Mesendoderm (in vitro differentiated cells): Measurements from ENCODE around the gene SNX14. TPM values are rescaled to one million over a fixed set of nuclear protein-coding genes. Genes with fewer than 3 reads are reported as not detected.
A peak's percentile ranks its signal among the peaks of the same experiment; 100 is the strongest.

Source experiments
- DNase-seq: peaks from one replicate; pipeline ENCODE4 v3.0.0; 2013
- H2AK5ac ChIP-seq: 2 replicates; pipeline ENCODE4 v1.6.1; 2013; ENCODE audit warnings: low read length, inconsistent platforms
- H2BK120ac ChIP-seq: 2 replicates; pipeline ENCODE4 v1.6.1; 2013; ENCODE audit warnings: low read depth, mild to moderate bottlenecking, low read length, moderate library complexity, mixed read lengths
- H2BK15ac ChIP-seq: replicated peaks from 2 replicates; pipeline ENCODE4 v1.6.1; 2013; ENCODE audit warnings: low read depth, mild to moderate bottlenecking, moderate library complexity
- H2BK5ac ChIP-seq: 2 replicates; pipeline ENCODE4 v1.6.1; 2013; ENCODE audit warnings: low read length, inconsistent platforms
- H3K18ac ChIP-seq: 2 replicates; pipeline ENCODE4 v1.6.1; 2013; ENCODE audit warnings: mild to moderate bottlenecking, low read length, mixed read lengths
- H3K23ac ChIP-seq: one replicate; pipeline ENCODE4 v1.6.1; 2013; ENCODE audit warnings: low read length
- H3K27ac ChIP-seq: 2 replicates; pipeline ENCODE4 v1.5.1; 2013; ENCODE audit warnings: low read depth, mild to moderate bottlenecking, inconsistent platforms, low read length, moderate library complexity
- H3K27me3 ChIP-seq: 2 replicates; pipeline ENCODE4 v1.6.1; 2013; ENCODE audit warnings: low read length, control low read depth, mild to moderate bottlenecking, inconsistent platforms; ENCODE audit not compliant: insufficient read depth, poor library complexity
- H3K36me3 ChIP-seq: 2 replicates; pipeline ENCODE4 v1.6.1; 2013; ENCODE audit warnings: low read length, inconsistent platforms; ENCODE audit not compliant: control insufficient read depth, insufficient read depth
- H3K4ac ChIP-seq: one replicate; pipeline ENCODE4 v1.6.1; 2013; ENCODE audit warnings: low read depth, mild to moderate bottlenecking, low read length, moderate library complexity
- H3K4me1 ChIP-seq: 2 replicates; pipeline ENCODE4 v1.6.1; 2013; ENCODE audit warnings: low read depth, low read length, inconsistent platforms; ENCODE audit not compliant: control insufficient read depth
- H3K4me2 ChIP-seq: 2 replicates; pipeline ENCODE4 v1.6.1; 2013; ENCODE audit warnings: low read length
- H3K4me3 ChIP-seq: 2 replicates; pipeline ENCODE4 v1.5.1; 2013; ENCODE audit warnings: mild to moderate bottlenecking, low read length
- H3K56ac ChIP-seq: one replicate; pipeline ENCODE4 v1.6.1; 2013; ENCODE audit warnings: low read length
- H3K79me1 ChIP-seq: 2 replicates; pipeline ENCODE4 v1.6.1; 2013; ENCODE audit warnings: low read length, inconsistent platforms
- H3K79me2 ChIP-seq: 2 replicates; pipeline ENCODE4 v1.6.1; 2013; ENCODE audit warnings: mild to moderate bottlenecking, low read length; ENCODE audit not compliant: control insufficient read depth, insufficient read depth
- H3K9ac ChIP-seq: 2 replicates; pipeline ENCODE4 v1.6.1; 2013; ENCODE audit warnings: low read length, inconsistent platforms
- H4K5ac ChIP-seq: one replicate; pipeline ENCODE4 v1.6.1; 2013; ENCODE audit warnings: low read length
- H4K8ac ChIP-seq: one replicate; pipeline ENCODE4 v1.6.1; 2013; ENCODE audit warnings: low read depth, mild to moderate bottlenecking, control low read depth, low read length, moderate library complexity
- WGBS: extraction: QIAGEN DNeasy Blood & Tissue Kit; methylation state at CpG from one replicate; pipeline ENCODE4 v1.1.7; 2013; ENCODE audit warnings: low lambda C conversion rate, missing lambda C conversion rate; ENCODE audit not compliant: insufficient coverage; ENCODE audit errors: extremely low coverage; 5-methylcytosine and 5-hydroxymethylcytosine counted together
- polyA plus RNA-seq, 2 experiments: library from polyadenylated mRNA; stranded (reverse); fragments of 200-250 nt; gene quantifications; one replicate each; pipeline ENCODE4 v1.2.3, GENCODE V29; 2013

Gene SNX14, protein sequence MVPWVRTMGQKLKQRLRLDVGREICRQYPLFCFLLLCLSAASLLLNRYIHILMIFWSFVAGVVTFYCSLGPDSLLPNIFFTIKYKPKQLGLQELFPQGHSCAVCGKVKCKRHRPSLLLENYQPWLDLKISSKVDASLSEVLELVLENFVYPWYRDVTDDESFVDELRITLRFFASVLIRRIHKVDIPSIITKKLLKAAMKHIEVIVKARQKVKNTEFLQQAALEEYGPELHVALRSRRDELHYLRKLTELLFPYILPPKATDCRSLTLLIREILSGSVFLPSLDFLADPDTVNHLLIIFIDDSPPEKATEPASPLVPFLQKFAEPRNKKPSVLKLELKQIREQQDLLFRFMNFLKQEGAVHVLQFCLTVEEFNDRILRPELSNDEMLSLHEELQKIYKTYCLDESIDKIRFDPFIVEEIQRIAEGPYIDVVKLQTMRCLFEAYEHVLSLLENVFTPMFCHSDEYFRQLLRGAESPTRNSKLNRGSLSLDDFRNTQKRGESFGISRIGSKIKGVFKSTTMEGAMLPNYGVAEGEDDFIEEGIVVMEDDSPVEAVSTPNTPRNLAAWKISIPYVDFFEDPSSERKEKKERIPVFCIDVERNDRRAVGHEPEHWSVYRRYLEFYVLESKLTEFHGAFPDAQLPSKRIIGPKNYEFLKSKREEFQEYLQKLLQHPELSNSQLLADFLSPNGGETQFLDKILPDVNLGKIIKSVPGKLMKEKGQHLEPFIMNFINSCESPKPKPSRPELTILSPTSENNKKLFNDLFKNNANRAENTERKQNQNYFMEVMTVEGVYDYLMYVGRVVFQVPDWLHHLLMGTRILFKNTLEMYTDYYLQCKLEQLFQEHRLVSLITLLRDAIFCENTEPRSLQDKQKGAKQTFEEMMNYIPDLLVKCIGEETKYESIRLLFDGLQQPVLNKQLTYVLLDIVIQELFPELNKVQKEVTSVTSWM
- 13.6 TPM for polyA plus RNA-seq (2013, experiment 1 of 2)
- 13.9 TPM for polyA plus RNA-seq (2013, experiment 2 of 2)

DNA sequence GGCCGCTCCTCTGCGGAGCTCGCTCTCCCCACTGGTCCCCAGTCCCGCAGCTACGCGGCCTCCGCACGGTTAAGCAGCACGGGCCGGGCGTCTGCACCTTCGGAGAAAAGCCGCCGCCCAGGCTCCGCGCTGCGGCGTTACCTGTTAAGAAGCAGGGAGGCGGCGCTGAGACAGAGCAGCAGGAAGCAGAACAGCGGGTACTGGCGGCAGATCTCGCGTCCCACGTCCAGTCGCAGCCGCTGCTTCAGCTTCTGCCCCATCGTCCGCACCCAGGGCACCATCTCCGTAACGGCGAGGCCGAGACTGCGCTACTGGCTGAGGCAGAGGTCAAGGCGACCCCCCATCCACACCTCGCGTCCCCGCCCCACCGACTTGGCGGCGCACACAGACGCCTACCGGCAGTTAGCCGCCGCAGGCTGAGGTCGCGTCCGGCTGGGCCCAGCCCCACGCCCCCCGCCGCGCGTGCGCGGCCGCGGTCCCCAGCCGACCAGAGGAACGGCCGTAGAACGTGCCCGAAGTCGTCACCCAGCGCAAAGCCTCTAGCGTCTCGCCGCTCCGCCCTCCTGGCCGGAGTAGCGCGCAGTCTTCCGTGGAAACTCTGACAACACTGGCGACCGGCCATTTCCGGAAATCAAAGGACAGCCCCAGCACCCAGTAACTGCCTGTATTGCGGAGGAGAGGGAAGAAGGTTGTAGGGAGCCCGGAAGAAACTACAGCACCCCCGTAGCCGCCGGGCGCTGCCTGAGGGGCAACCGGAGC lies at the start of gene SNX14:
SNX14 (minus strand) TSS at position 421 of the 759 bp plus-strand sequence; CDS start at position 281, 140 bp downstream.
- no peaks in the 10 kb centered on the region for H3K79me1 ChIP-seq
- DNase-seq, result peak; percentile 94
- peak within 1 kb of the TSS; percentile 51 for H3K4me2 ChIP-seq
- H3K23ac ChIP-seq, result peak within 1 kb of the TSS; percentile 97
- peak within 1 kb of the TSS; percentile 93 for H3K9ac ChIP-seq
- peak within 1 kb of the TSS; percentile 88 for H2BK5ac ChIP-seq
- H3K27me3 ChIP-seq, result no peaks in the 10 kb centered on the region
- H3K56ac ChIP-seq, result peak within 1 kb of the TSS; percentile 98
- H3K27ac ChIP-seq, result peak within 1 kb of the TSS; percentile 69
- WGBS, result no CpG with 5 or more reads among the region's 82 CpGs
- no peaks in the 10 kb centered on the region for H3K79me2 ChIP-seq
- no peaks in the 10 kb centered on the region for H3K4me1 ChIP-seq
- no peak within 1 kb of the TSS for H2BK15ac ChIP-seq
- no peak within 1 kb of the TSS for H2AK5ac ChIP-seq
- no peaks in the 10 kb centered on the region for H3K36me3 ChIP-seq
- no peak within 1 kb of the TSS for H2BK120ac ChIP-seq
- H3K18ac ChIP-seq, result peak within 1 kb of the TSS; percentile 75
- H4K5ac ChIP-seq, result no peak within 1 kb of the TSS
- peak within 1 kb of the TSS; percentile 70 for H3K4me3 ChIP-seq
- no peak within 1 kb of the TSS for H4K8ac ChIP-seq
- H3K4ac ChIP-seq, result peak within 1 kb of the TSS; percentile 48

GRCh38 chr6:85642774-85643536 lies 49.3 kb upstream of the SNX14 start, which contains the start of gene SYNCRIP:
SYNCRIP (minus strand) TSS chr6:85642886; CDS start chr6:85641439, 1,447 bp downstream.
- peak within 1 kb of the TSS; percentile 99 for H3K18ac ChIP-seq
- H3K9ac ChIP-seq, result peak within 1 kb of the TSS; percentile 100
- no CpG with 5 or more reads among the region's 76 CpGs for WGBS
- H2BK5ac ChIP-seq, result peak within 1 kb of the TSS; percentile 97
- H3K23ac ChIP-seq, result peak within 1 kb of the TSS; percentile 100
- peaks cover 2% of the 10 kb centered on the region for H3K36me3 ChIP-seq
- H3K4me2 ChIP-seq, result no peak within 1 kb of the TSS
- H2BK120ac ChIP-seq, result peak within 1 kb of the TSS; percentile 89
- peak within 1 kb of the TSS; percentile 98 for H3K4ac ChIP-seq
- peak within 1 kb of the TSS; percentile 100 for H3K56ac ChIP-seq
- H4K8ac ChIP-seq, result no peak within 1 kb of the TSS
- H2BK15ac ChIP-seq, result no peak within 1 kb of the TSS
- peak within 1 kb of the TSS; percentile 99 for H3K27ac ChIP-seq
- H4K5ac ChIP-seq, result no peak within 1 kb of the TSS
- peak; percentile 99 for DNase-seq
- no peaks in the 10 kb centered on the region for H3K79me1 ChIP-seq
- peaks cover 43% of the 10 kb centered on the region for H3K79me2 ChIP-seq
- H3K4me3 ChIP-seq, result peak within 1 kb of the TSS; percentile 100
- no peaks in the 10 kb centered on the region for H3K27me3 ChIP-seq
- peaks cover 2% of the 10 kb centered on the region for H3K4me1 ChIP-seq
- H2AK5ac ChIP-seq, result peak within 1 kb of the TSS; percentile 99

GRCh38 chr6:85641897-85642773 lies 48.5 kb upstream of the SNX14 start:
- Histone ChIP-seq H3K36me3 (peaks cover 3% of the 10 kb centered on the region), H3K4me1 (peaks cover 2% of the 10 kb centered on the region), H3K27ac (peak overlapping the region; percentile 89), H3K4me3 (peak overlapping the region; percentile 100), H2AK5ac (peak overlapping the region; percentile 99), H2BK15ac (no peak overlapping the region), H3K18ac (peak overlapping the region; percentile 71), H4K5ac (no peak overlapping the region), H3K9ac (peak overlapping the region; percentile 100), H3K4ac (peak overlapping the region; percentile 98), H2BK5ac (peak overlapping the region; percentile 95), H3K56ac (peak overlapping the region; percentile 100), H4K8ac (no peak overlapping the region), H3K27me3 (no peaks in the 10 kb centered on the region), H2BK120ac (peak overlapping the region; percentile 11), H3K79me1 (no peaks in the 10 kb centered on the region), H3K4me2 (no peak overlapping the region), H3K23ac (peak overlapping the region; percentile 100), H3K79me2 (peaks cover 52% of the 10 kb centered on the region)
- peak; percentile 69 for DNase-seq
- no CpG with 5 or more reads among the region's 85 CpGs for WGBS

DNA sequence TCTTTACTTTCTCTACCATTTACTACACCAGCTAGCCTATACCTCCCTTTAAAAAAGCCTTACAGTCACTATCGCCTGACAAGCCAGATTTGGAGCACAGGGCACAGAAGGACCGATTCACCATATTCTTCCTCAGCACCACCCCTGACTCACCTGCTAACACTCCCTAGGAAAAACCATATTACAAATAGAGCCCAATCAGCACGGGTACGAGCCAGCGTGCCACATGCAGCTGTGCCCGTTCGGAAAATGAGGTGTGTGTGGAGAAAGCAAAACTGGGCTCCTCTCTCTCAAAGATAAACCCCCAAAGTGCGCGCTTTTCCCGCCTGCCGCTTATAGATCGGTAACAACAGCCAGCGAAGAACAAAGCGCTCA lies 47.9 kb upstream of the SNX14 start:
- no peak overlapping the region for H2BK15ac ChIP-seq
- H2BK5ac ChIP-seq, result peak overlapping the region; percentile 70
- H3K79me1 ChIP-seq, result no peaks in the 10 kb centered on the region
- peak overlapping the region; percentile 44 for H3K18ac ChIP-seq
- no peak overlapping the region for H2BK120ac ChIP-seq
- H3K27me3 ChIP-seq, result no peaks in the 10 kb centered on the region
- no peak overlapping the region for H4K5ac ChIP-seq
- no peak for DNase-seq
- peak overlapping the region; percentile 59 for H3K23ac ChIP-seq
- peaks cover 2% of the 10 kb centered on the region for H3K4me1 ChIP-seq
- peak overlapping the region; percentile 100 for H3K9ac ChIP-seq
- H3K56ac ChIP-seq, result peak overlapping the region; percentile 100
- peak overlapping the region; percentile 100 for H3K4me3 ChIP-seq
- peak overlapping the region; percentile 92 for H3K4me2 ChIP-seq
- no CpG with 5 or more reads among the region's 14 CpGs for WGBS
- H2AK5ac ChIP-seq, result peak overlapping the region; percentile 79
- peaks cover 4% of the 10 kb centered on the region for H3K36me3 ChIP-seq
- no peak overlapping the region for H3K4ac ChIP-seq
- peaks cover 57% of the 10 kb centered on the region for H3K79me2 ChIP-seq
- H3K27ac ChIP-seq, result no peak overlapping the region
- H4K8ac ChIP-seq, result no peak overlapping the region
